GM12872 (cell line): ENCODE measurements around the gene PRSS27.

Source experiments
- CTCF ChIP-seq: IDR thresholded peaks from 3 replicates; pipeline ENCODE4 v1.5.1; 2011; ENCODE audit warnings: low read depth, mild to moderate bottlenecking, low read length, moderate library complexity; ENCODE audit not compliant: insufficient read depth

Gene PRSS27

GRCh38 chr16:2749476-2749875 lies 29.5 kb upstream of the PRSS27 start:
- TF ChIP-seq CTCF = no peak

GRCh38 chr16:2748757-2749455 lies 28.9 kb upstream of the PRSS27 start:
- TF ChIP-seq CTCF = no peak

- TF ChIP-seq CTCF = no peak
Observed at GRCh38 chr16:2745961-2746360, 25.9 kb upstream of the PRSS27 start.

GRCh38 chr16:2745116-2745890 lies 25.3 kb upstream of the PRSS27 start:
- no peak for TF ChIP-seq CTCF

- TF ChIP-seq CTCF = no peak
Observed at GRCh38 chr16:2744711-2745110, 24.7 kb upstream of the PRSS27 start.

GRCh38 chr16:2743007-2743810 lies 23.2 kb upstream of the PRSS27 start:
- TF ChIP-seq CTCF = no peak

GRCh38 chr16:2742323-2743006 lies 22.4 kb upstream of the PRSS27 start:
- TF ChIP-seq CTCF = no peak
